LoVo (cell line): ENCODE results near the gene RANBP1.

ENCODE experiments used
- DNase-seq: peaks from one replicate; pipeline ENCODE4 v3.0.0-alpha.2; 2016; ENCODE audit warnings: low spot score

RANBP1 gene

DNA sequence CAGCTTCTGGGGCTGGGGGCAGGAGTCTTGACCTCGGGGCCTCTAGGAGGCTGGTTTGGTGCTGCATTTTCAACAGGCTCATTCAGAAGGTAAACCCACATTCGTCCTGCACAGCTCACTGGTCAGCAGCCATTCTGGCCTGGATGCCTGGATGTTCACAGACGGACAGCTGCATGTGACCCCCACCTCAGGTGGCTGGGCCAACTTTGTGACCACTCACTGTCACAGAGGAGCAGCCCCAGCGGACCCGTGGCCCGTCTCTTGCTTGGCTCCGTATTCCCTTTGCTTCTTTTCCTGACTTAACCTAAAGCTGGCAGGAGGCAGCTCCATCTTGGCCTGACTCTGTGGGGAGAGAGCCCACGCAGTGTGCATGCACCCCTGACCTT lies 27.6 kb upstream of the RANBP1 start:
- no peak for DNase-seq

DNA sequence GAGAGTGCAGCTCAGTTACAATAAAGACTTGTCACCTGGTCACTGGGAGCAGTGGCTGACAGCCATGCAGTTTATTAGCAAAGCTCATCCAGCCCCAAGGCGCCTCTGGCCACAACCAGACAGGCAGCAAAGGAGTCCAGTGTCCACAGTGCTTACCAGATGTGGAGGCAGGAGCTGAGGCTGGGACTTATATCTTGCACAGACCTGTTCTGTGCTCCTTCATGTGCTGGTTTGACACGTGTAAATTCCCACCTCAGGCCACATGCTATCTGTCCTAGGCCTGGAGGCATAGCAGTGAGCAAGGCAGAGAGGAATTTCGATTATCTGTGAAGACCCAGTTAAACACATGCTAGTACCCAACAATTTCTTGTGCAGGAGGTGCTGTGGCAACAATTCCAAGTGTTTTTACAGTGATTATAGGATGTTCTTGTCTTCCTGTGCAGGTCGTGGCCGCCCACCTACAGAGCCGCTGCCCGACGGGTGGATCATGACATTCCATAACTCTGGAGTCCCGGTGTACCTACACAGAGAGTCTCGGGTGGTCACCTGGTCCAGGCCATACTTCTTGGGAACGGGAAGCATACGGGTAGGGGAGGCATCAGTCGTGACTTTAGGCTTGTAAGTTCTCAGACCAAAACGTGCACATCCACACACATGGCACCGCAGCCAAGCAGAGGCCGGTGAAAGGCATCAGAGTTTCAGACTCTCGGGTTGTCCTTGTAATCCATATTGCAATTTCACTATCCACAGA lies 26.5 kb upstream of the RANBP1 start:
- DNase-seq: no peak

DNA sequence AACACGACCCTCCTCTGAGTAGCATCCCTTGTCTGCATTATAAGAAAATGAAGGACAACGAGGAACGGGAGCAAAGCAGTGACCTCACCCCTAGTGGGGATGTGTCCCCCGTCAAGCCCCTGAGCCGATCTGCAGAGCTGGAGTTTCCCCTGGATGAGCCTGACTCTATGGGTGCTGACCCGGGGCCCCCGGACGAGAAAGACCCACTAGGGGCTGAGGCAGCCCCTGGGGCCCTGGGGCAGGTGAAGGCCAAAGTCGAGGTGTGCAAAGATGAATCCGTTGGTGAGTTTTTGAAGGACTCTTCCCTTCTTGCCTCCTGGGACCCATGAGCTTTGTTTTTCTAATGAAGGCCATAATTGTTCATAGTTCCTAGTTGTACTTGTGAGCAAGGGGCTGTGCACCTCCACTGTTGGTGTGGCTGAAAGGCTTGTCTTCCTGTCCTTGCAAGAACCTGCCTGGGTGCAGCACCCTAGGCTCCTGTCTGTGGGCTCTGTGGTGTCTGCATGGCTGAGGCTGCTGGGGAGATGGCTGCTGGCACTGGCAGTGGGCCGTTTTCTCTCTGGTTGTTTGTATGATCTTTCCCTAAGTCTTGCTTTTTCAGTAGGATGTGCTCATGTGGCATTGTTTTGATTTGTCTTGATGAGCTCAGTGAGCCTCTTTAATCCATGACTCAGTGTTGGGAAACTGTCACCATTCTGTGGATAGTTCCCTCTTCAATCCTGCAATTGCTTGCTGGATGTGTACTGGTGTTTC lies 25.8 kb upstream of the RANBP1 start:
- no peak for DNase-seq

DNA sequence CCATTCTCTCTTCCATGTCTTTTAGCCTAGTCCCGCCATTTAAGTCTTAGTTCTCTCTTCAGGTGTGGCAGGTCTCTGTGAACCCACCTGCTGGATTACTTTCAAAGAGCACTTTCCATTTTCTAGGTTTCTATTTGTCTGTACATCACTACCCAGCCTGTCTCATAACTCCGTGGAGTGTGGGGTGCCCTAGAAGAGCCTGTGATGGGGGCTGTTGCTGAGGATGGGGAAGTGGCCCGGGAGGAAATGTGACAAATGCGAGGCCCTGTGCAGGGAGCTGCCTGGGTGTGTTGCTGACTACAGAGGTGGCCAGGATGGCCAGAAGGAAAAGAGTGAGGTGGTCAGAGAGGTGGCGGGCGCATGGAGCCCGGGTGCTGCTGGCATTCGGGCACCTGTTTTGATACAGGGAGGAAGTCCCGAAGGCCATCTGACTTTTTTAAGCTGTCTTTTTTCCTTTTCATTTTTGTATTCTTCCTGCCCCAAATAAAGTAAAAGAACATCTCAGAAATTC lies 25.1 kb upstream of the RANBP1 start:
- DNase-seq: no peak

DNA sequence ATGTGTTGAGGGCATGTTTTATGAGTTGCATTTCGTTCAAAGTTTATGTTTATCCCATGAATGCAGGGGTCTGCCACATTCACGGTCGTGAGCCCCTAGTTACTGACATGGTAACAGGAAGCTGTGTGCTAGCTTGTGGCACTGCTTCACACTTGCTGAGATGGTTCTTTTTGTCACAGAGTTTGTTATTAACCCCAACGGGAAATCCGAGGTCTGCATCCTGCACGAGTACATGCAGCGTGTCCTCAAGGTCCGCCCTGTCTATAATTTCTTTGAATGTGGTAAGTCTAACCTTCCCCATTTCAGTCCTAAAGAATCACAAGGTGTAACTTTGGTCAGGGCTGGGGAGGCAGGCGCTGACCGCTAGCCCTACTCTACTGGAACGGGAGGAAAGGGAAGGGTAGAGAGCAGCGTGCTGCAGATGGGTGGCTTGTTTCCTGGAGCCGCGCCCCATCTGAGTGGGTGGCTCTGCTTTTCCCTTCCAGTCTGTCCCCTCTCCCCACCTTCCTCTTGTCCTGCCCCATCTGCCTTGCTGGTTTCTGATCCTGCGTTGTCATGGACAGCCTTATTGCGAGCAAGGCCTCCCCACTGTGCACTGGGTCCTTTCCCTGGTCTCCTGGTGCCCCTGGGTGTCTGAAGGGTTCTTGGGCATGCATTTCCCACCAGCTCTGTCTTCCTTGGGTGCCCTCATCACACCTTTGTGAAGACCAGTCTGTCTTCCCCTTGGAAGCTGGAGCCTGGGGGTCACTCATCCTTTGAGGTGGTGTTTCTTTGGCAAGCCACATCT lies 24.0 kb upstream of the RANBP1 start:
- DNase-seq: no peak

DNA sequence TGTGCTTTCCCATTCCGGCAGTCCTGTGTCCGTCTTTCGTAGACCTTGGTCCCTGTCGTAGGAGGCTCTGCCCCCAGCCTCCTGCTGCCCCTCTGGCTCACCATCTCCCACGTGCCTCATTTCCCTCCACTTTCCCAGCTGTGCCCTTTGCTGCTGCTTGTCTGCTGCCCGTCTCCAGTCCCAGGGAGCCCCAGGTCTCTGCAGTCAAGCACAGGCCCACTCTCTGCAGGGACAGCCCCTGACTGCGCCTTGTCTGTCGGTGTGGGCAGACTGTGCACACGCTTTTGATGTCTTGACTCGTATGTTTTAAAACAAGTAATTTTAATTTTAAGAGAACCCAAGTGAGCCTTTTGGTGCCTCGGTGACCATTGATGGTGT lies 23.4 kb upstream of the RANBP1 start:
- DNase-seq: no peak

DNA sequence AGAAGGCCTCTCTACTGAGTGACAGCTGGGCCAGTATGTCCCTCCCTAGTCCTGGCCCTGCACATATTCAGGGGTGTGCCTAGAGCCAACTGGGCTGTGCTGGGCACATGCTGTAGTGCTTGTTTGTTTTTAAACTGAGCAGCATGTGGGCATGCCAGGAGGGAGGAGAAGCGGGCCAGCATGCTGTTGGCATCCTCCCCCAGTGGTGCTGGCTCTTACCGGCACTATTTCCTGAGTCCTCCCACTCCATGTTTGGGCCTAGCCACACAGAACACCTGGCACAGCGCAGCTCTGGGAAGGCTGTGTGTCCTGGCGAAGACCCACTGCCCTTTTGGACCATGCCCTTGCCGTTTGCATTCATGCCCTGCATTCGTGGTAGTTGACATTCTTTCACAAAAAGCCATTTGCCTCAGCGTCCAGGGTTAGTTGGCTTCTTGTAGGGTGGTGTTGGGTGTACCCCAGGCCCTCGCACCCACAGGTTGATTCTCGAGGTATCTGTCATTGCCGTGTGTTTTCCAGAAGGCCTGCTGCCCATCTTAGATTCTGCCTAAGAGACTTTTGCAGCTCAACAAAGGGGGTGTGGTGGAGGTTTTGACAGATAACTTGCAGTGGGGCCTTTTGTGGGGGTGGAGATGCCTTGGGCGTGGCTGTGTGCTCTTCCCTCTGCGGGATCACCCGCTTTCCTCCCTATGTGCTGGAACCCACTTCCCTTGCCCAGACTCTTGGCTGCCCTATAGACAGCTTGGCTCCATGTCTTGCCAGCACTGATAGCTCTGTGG lies 22.3 kb upstream of the RANBP1 start:
- no peak for DNase-seq

DNA sequence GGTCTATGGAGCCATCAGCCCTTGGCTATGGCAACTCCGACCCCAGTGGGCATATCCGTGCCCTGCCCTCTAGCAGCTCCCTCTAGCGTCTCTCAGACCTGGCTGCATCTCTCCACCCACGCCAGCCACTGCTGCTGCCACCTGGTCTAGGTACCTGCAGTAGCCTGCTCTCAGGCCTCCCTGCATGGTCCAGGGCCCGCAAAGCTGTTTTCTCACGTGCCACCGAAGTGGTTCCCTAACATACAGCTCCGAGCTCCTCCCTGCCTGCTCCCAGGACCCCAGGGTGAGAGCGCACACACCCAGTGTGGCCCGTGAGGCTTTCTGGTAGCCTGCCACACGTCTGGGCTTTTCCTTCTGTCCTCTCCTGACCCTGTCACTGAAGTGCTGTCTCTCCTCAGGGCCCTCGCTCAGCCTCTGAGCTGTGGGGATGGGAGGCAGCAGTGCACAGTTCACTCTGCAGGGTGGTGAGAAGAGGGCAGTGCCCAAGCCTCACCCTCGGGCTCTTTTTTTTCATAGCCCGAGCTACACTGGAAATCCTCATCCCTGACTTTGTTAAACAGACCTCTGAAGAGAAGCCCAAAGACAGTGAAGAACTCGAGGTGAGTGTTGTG lies 21.6 kb upstream of the RANBP1 start:
- DNase-seq: no peak

DNA sequence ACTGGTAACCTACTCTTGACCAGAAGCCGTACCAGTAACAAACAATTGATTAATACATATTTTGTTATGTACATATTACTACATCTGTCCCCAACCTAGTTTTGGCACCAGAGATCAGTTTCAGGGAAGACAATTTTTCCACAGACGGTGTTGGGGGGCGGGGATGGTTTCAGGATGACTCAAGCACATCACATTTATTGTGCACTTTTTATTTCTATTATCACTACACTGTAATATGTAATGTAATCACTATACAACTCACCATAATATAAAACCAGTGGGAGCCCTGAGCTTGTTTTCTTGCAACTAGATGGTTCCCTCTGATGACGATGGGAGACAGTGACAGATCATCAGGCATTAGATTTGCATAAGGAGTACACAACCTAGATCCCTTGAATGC lies 20.4 kb upstream of the RANBP1 start:
- DNase-seq: no peak

DNA sequence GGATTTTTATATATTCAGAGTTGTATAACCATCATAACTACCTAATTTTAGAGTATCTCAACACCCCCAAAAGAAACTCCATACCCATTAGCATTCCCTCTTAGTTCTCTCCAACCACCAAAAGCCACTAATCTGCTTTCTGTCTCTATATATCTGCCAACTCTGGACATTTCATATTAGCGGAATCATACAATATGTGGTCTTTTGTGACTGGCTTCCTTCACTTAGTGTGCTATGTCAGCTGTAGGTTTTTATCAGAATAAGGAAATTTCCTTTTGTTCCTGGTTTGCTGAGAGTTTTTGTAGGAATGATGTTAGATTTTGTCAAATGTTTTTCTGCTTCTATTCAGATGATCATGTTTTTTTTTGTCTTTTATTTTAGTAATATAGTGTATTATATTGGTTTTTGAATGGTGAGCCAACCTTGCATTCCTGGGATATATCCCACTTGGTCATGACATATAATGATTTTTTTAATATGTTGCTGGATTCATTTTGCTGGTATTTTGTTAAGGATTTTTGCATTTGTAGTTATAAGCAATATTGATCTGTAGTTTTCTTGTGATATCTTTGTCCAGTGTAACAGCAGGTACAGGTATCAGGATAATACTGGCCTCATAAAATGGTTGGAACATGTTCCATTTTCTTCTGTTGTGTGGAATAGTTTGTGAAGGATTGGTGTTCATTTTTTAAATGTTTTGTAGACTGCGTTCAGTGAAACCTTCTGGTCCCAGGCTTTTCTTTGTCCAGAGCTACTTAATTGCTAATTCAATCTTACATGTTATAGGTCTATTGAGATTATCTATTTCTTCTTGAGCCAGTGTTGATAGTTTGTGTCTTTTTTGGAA lies 19.1 kb upstream of the RANBP1 start:
- DNase-seq: no peak

DNA sequence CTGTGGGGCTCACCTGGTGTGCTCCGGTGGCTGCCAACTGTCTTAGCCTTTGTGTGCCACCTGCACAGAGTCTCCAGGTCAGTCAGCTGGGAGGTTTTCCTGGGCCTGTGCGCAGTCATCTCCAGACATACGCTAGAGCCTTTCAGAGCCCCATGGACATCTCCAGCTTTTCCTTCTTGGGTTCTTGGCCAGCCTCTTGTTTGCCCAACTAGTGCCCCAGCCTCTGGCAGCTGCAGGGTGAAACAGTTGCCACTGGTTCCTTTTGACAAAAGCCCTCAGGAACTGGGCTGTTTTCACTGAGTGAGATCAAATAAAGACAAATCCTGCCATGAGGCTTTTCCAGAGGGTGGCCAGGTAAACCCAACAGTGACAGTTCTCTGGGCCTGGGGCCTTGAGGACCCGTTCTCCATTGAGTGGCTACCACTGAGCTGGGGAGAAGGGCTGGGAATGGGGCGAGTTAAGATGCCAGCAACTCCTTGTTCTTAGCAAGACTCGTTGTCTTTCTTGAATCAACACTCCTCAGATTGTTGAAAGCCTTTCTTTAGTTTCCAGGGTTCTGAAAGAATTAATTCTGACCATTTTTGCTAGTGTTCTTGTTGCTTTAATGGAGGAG lies 16.7 kb upstream of the RANBP1 start:
- no peak for DNase-seq

DNA sequence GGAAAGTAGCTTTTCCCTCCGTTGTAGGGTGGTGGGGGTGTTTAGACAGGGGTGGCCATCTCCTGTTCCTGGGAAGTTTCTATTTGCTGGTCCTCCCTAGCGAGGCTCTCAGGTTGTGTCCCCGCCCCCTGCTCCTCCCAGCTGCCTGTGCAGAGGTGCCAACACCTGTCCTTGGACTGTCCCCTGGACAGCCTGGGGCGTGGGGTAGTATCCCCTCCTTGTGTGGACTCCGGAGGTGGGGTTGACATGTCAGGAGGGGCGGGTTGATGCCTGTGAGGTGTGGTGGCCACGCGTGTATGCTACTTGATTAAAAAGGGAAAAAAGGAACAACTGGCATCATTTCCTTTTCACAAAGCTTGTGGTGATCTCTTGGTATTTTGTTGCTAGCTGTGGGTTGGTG lies 14.3 kb upstream of the RANBP1 start:
- DNase-seq: no peak

DNA sequence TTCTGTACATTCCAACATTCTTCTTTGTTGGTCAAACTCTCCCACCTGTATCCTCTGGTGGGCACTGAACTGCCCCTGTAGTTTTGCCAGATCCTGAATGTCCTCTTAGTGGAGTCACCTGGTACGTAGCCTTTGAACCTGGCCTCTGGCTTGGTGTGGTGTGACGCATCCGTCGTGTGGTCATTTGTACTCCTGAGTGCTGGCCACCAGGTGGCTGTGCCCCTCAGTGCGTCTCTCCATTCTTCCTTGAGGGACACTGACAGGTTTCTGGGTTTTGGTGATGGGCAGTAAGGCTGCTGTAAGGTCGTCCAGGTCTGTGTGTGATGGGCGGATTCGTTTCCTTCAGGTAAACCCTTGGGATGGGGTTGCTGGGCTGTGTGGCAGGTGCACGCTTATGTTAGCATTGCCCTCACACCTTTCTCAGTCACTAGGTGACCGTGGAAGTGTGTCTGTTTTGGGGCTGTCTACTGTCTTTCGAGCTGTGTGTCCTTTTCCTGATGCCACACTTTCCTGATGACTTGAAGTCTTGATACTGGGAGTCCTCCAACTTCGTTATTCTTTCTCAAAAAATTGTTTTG lies 13.6 kb upstream of the RANBP1 start:
- DNase-seq: no peak

DNA sequence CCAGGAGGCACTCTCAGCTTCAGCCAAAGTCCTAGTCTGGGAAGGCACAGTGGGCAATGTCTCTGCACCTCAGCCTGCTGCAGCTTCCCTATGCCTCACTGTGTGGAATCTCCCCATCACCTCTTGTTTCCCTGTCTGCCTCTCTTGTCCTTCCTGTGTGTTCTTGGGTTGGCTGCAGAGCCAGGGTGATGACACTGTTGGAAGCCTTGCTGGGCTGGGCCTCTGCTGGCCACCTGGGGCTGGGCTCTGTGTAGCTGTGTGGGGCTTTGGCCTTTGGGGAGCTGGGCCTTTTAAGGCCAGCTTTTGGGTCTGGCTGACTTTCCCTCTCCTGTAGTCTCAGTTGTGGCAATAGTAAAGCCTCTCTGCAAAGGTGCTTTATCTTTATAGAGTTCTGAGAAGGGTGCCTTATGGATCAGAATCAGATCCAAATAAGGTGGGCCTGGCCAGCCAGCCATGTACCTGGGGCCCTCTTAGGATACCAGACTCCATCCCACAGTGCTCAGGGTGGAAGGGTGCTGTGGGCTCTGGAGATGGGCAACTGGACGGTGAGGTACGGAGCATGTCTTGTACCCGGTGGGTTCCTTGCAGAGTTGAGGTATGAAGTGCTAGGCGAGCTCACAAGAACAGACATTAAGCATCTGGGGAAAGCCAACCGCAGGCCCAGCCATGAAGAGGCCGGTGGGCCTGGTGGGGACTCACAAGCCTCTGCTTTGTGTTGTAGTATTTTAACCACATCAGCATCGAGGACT lies 10.3 kb upstream of the RANBP1 start:
- DNase-seq: no peak

DNA sequence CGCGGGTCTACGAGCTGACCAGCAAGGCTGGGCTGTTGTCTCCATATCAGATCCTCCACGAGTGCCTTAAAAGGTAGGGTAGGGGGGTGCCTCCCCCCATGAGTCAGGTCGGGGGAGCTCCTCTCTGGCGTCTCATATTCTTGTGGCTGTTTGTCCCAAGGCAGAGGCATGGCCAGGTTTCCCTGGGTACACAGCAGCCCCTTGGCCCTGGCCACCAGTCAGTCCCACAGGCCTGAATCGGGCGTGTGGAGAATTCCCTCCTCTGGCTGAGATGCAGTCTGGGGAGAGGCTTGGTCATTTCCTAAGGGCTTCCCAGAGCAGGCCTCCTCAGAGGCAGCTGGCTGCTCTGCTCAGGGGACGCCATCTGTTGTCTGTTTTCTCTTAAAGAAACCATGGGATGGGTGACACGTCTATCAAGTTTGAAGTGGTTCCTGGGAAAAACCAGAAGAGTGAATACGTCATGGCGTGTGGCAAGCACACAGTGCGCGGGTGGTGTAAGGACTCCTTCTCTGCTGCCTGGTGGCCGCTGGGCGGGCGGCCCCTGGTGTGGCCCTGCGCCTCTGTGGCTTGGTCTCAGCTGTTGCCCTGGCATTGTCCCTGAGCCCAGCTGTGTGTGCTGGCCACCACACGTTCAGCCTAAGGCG lies 9.6 kb upstream of the RANBP1 start:
- no peak for DNase-seq

DNA sequence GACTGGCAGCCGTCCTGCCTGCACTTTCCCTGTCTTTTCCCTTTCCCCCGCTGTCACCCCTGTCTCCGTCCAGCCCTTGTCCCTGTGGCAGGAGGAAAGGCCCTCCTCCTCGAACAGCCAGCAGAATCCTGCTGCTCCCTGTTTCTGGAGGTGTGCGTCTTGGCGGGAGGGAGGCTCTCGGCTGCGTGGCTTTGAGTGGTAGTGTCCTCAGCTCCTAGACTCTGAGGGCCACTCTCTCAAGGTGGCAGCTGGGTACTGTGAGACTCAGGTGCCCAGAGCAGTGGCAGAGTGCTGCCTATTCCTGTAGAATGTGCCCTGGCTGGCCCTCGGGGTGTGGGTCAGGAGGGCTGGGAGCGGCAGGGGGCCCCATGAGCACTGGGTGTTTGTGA lies 9.1 kb upstream of the RANBP1 start:
- DNase-seq: no peak

DNA sequence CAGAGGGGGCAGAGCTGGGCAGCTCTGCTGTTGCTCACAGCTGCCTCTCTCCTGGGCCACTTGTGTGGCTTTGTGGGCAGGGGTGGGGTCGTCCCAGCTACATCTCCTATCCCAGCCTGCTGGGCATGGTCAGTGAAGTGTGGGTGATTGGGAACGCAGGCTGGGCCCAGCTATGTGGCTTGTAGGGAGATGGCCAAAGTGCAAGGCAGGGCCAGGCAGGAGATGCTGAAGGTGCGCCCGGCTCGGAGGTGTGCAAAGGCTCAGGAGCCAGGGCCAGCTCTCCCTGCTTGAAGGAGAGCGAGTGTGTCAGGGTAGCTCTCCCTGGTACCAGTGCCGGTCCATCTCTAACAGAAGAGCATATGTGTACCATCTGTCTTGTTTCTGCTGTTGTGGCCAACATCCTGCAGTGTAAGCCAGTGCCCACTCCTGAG lies 8.4 kb upstream of the RANBP1 start:
- DNase-seq: no peak

DNA sequence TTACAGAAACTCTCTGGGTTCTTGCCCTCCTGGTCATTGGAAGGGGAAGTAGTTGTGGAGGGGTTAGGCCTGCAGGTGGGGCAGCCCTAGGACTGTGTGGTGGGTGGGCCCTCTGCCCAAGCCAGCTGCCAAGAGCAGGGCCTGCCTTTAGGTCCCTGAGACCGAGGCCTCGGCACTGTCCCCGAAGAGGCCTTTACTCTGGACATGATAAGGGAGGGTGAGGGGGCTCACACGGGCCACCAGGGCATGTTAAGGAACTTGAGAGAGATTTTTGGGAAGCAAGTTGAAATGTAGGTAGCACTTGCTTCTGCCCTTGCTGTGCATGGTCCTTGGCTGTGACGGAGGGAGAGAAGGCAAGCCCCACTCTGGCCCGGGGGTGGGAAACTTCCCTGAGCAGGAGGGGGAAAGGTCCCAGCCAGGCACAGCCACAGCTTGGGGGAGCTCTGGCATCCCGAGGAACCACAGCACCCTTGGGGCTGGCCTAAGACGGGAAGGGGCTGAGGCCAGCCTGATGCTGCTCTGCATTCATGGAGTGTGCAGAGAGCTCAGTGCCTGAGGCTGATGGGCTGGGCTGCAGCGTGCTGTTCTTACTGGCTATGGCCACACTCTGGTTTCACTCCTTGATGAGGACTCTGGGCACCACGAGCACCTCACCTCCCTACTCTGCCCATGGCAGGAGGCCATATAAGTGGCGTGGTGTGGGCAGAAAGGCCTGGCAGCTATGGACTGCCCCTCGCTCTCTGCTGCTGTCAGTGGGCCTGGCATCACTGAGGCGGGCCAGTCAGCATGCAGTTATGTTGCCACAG lies 7.8 kb upstream of the RANBP1 start:
- DNase-seq: no peak
